PC-9 (cell line): ENCODE measurements around the gene MAGEA9B.
"Not testable (repeated sequence)": the region's sequence is repeated elsewhere in the genome, so short reads cannot be mapped to it uniquely, and the experiment has no call there.

Experiments
- CTCF ChIP-seq: fragments of 200-600 bp; sonication (generic); conservative IDR thresholded peaks from 2 replicates; pipeline ENCODE4 v1.6.1; 2017; ENCODE audit warnings: mixed run types, antibody characterized with exemption, mild to moderate bottlenecking, moderate library complexity
- EZH2 ChIP-seq: fragments of 200-600 bp; sonication (generic); IDR thresholded peaks from 2 replicates; pipeline ENCODE4 v1.8.0; 2017; ENCODE audit warnings: antibody characterized with exemption, low read depth

- TF ChIP-seq CTCF, EZH2: not testable (repeated sequence)
Measured at GRCh38 chrX:149537474-149537873, 49.8 kb downstream of the MAGEA9B start.
